SK-N-SH (cell line): Measurements from ENCODE around the gene NUAK1.

ENCODE experiments used
- CTCF ChIP-seq: fragments of 200-600 bp; sonication (generic); IDR thresholded peaks from 2 replicates; pipeline ENCODE4 v1.6.1; 2017; ENCODE audit warnings: antibody characterized with exemption, mild to moderate bottlenecking, moderate library complexity
- EP300 ChIP-seq, 2 experiments: IDR thresholded peaks; 2 replicates each; pipeline versions ENCODE4 v1.4.0 to v1.6.1; 2012; ENCODE audit warnings: borderline replicate concordance in 1 of 2, low read depth in 1 of 2, low read length in 1 of 2
- EZH2phosphoT487 ChIP-seq: fragments of 200-600 bp; sonication (generic); IDR thresholded peaks from 2 replicates; pipeline ENCODE4 v1.6.1; 2017; ENCODE audit warnings: low read depth, mixed run types, mild to moderate bottlenecking, antibody characterized with exemption, moderate library complexity, borderline replicate concordance
- GABPA ChIP-seq: IDR thresholded peaks from 2 replicates; pipeline ENCODE4 v1.4.0; 2012; ENCODE audit warnings: low read depth, mild to moderate bottlenecking
- REST ChIP-seq: IDR thresholded peaks from 2 replicates; pipeline ENCODE4 v1.6.1; 2012; ENCODE audit warnings: mild to moderate bottlenecking, low read depth, low read length, moderate library complexity
- YY1 ChIP-seq: IDR thresholded peaks from 2 replicates; pipeline ENCODE4 v1.4.0; 2012; ENCODE audit warnings: low read depth, mild to moderate bottlenecking

- TF ChIP-seq REST: no peak
- no peak for TF ChIP-seq YY1
- TF ChIP-seq EP300 (IDR thresholded peaks at IDR 0.05; ENCODE audit: borderline replicate concordance in 1 of 2, low read depth in 1 of 2, low read length in 1 of 2): no peak
- TF ChIP-seq CTCF: no peak
- no peak for TF ChIP-seq EZH2phosphoT487
- no peak for TF ChIP-seq GABPA
These were observed 13.6 kb upstream of the NUAK1 start for GRCh38 chr12:106152334-106152733.
